WTC11 (cell line): ENCODE data around the gene TSEN2.

Experiments used
- ESRRA ChIP-seq: sonication (generic); formaldehyde crosslinking; IDR thresholded peaks from 2 replicates; pipeline ENCODE4 v1.8.1; 2022; ENCODE audit warnings: mild to moderate bottlenecking, missing genetic modification reagents, borderline replicate concordance
- FOXJ3 ChIP-seq: sonication (generic); formaldehyde crosslinking; IDR thresholded peaks from 2 replicates; pipeline ENCODE4 v1.9.0; 2021; ENCODE audit warnings: missing genetic modification reagents, mild to moderate bottlenecking, borderline replicate concordance
- GABPB1 ChIP-seq: sonication (generic); formaldehyde crosslinking; IDR thresholded peaks from 2 replicates; pipeline ENCODE4 v1.8.1; 2023; ENCODE audit warnings: mild to moderate bottlenecking, missing genetic modification reagents
- GRHL2 ChIP-seq: fragments of 250-450 bp; sonication (Bioruptor Pico); IDR thresholded peaks from 2 replicates; pipeline ENCODE4 v1.8.0; 2022; ENCODE audit warnings: mild to moderate bottlenecking, moderate library complexity; ENCODE audit not compliant: insufficient replicate concordance, severe bottlenecking
- JUN ChIP-seq: sonication (generic); formaldehyde crosslinking; IDR thresholded peaks from 2 replicates; pipeline ENCODE4 v1.8.0; 2023; ENCODE audit warnings: mild to moderate bottlenecking, missing genetic modification reagents
- MYBL2 ChIP-seq: sonication (generic); formaldehyde crosslinking; IDR thresholded peaks from 2 replicates; pipeline ENCODE4 v1.8.1; 2023; ENCODE audit warnings: mild to moderate bottlenecking, moderate library complexity, missing genetic modification reagents
- NFYB ChIP-seq: sonication (generic); formaldehyde crosslinking; conservative IDR thresholded peaks from 2 replicates; pipeline ENCODE4 v1.8.0; 2022; ENCODE audit warnings: low read depth, missing genetic modification reagents
- NR2C2 ChIP-seq: sonication (generic); formaldehyde crosslinking; IDR thresholded peaks from 2 replicates; pipeline ENCODE4 v1.8.0; 2022; ENCODE audit warnings: mild to moderate bottlenecking, missing genetic modification reagents
- SMAD3 ChIP-seq: sonication (generic); formaldehyde crosslinking; IDR thresholded peaks from 2 replicates; pipeline ENCODE4 v1.8.0; 2022; ENCODE audit warnings: missing genetic modification reagents, mild to moderate bottlenecking, borderline replicate concordance
- TEAD4 ChIP-seq: sonication (generic); formaldehyde crosslinking; IDR thresholded peaks from 2 replicates; pipeline ENCODE4 v1.8.0; 2022; ENCODE audit warnings: mild to moderate bottlenecking, missing genetic modification reagents
- ZNF416 ChIP-seq: fragments of 250-450 bp; sonication (Bioruptor Pico); IDR thresholded peaks from 2 replicates; pipeline ENCODE4 v1.9.0; 2021; ENCODE audit warnings: mild to moderate bottlenecking, inconsistent platforms
- TF ChIP-seq, protein P1 (sequence below): fragments of 200-600 bp; IDR thresholded peaks from 2 replicates; pipeline ENCODE4 v1.8.0; 2022; ENCODE audit warnings: antibody characterized with exemption
- TF ChIP-seq, protein P2 (sequence below): fragments of 250-450 bp; sonication (Bioruptor Pico); IDR thresholded peaks from 2 replicates; pipeline ENCODE4 v1.9.0; 2021; ENCODE audit warnings: mild to moderate bottlenecking
- TF ChIP-seq, protein P3 (sequence below): sonication (generic); formaldehyde crosslinking; conservative IDR thresholded peaks from 2 replicates; pipeline ENCODE4 v1.8.1; 2022; ENCODE audit warnings: mild to moderate bottlenecking, missing genetic modification reagents

- TF ChIP-seq MYBL2 (CRISPR knock-in tag): no peak
- TF ChIP-seq, protein P1, sequence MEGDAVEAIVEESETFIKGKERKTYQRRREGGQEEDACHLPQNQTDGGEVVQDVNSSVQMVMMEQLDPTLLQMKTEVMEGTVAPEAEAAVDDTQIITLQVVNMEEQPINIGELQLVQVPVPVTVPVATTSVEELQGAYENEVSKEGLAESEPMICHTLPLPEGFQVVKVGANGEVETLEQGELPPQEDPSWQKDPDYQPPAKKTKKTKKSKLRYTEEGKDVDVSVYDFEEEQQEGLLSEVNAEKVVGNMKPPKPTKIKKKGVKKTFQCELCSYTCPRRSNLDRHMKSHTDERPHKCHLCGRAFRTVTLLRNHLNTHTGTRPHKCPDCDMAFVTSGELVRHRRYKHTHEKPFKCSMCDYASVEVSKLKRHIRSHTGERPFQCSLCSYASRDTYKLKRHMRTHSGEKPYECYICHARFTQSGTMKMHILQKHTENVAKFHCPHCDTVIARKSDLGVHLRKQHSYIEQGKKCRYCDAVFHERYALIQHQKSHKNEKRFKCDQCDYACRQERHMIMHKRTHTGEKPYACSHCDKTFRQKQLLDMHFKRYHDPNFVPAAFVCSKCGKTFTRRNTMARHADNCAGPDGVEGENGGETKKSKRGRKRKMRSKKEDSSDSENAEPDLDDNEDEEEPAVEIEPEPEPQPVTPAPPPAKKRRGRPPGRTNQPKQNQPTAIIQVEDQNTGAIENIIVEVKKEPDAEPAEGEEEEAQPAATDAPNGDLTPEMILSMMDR: no peak
- no peak for TF ChIP-seq FOXJ3 (CRISPR knock-in tag)
- TF ChIP-seq TEAD4 (CRISPR knock-in tag): no peak
- no peak for TF ChIP-seq NR2C2 (CRISPR knock-in tag)
- no peak for TF ChIP-seq JUN
- TF ChIP-seq, protein P2, sequence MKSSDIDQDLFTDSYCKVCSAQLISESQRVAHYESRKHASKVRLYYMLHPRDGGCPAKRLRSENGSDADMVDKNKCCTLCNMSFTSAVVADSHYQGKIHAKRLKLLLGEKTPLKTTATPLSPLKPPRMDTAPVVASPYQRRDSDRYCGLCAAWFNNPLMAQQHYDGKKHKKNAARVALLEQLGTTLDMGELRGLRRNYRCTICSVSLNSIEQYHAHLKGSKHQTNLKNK (CRISPR knock-in tag): no peak
- TF ChIP-seq, protein P3, sequence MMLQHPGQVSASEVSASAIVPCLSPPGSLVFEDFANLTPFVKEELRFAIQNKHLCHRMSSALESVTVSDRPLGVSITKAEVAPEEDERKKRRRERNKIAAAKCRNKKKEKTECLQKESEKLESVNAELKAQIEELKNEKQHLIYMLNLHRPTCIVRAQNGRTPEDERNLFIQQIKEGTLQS (CRISPR knock-in tag): no peak
- TF ChIP-seq NFYB (CRISPR knock-in tag): no peak
- no peak for TF ChIP-seq SMAD3 (CRISPR knock-in tag)
- TF ChIP-seq ESRRA (CRISPR knock-in tag): no peak
- no peak for TF ChIP-seq ZNF416 (CRISPR knock-in tag)
- TF ChIP-seq GABPB1 (CRISPR knock-in tag): no peak
- no peak for TF ChIP-seq GRHL2
Measured at GRCh38 chr3:12509466-12509865, 25.2 kb downstream of the TSEN2 start.
